CD14-positive monocyte (primary cell): ENCODE results near the gene TNIK. TPM values are rescaled to one million over a fixed set of nuclear protein-coding genes. Genes with fewer than 3 reads are reported as not detected.

ENCODE experiments used
- DNase-seq, 3 donors: peaks; one replicate each; pipeline ENCODE4 v3.0.0-alpha.2; 2011 to 2022
- H2AFZ ChIP-seq: 2 replicates; pipeline ENCODE4 v1.6.0; 2012; ENCODE audit warnings: mild to moderate bottlenecking, low read depth, low read length, inconsistent platforms; ENCODE audit not compliant: insufficient read depth, poor library complexity, severe bottlenecking
- H3K27ac ChIP-seq, 2 donors: 1 replicate in 1 of 2; 2 replicates in 1 of 2; pipeline ENCODE4 v1.5.1; 2012 to 2013; ENCODE audit warnings: low read length in 2 of 2, control low read depth in 1 of 2, inconsistent platforms in 1 of 2, low read depth in 1 of 2, mild to moderate bottlenecking in 1 of 2
- H3K27me3 ChIP-seq, 2 donors: one replicate each; pipeline versions ENCODE4 v1.6.0 to v1.6.1; 2011 to 2013; ENCODE audit warnings: low read length in 2 of 2; ENCODE audit not compliant: control insufficient read depth in 2 of 2, insufficient read depth in 2 of 2
- H3K36me3 ChIP-seq, 2 donors: replicated peaks in 1 of 2; 1 replicate in 1 of 2; 2 replicates in 1 of 2; pipeline versions ENCODE4 v1.5.1 to v1.6.1; 2012 to 2013; ENCODE audit warnings: low read length in 2 of 2, control low read depth in 1 of 2, inconsistent platforms in 1 of 2, mild to moderate bottlenecking in 1 of 2; ENCODE audit not compliant: insufficient read depth in 2 of 2, control insufficient read depth in 1 of 2
- H3K4me1 ChIP-seq, 2 donors: 1 replicate in 1 of 2; 2 replicates in 1 of 2; pipeline versions ENCODE4 v1.5.1 to v1.6.1; 2012 to 2013; ENCODE audit warnings: low read length in 2 of 2, control low read depth in 1 of 2, inconsistent platforms in 1 of 2, mild to moderate bottlenecking in 1 of 2, moderate library complexity in 1 of 2; ENCODE audit not compliant: insufficient read depth in 2 of 2, control insufficient read depth in 1 of 2
- H3K4me2 ChIP-seq: replicated peaks from 2 replicates; pipeline ENCODE3; 2012; ENCODE audit warnings: low read length, moderate library complexity, mild to moderate bottlenecking; ENCODE audit not compliant: poor library complexity, severe bottlenecking; ENCODE audit errors: extremely low read depth
- H3K4me3 ChIP-seq, 3 experiments: fragments of 200-600 bp in 1 of 3; sonication (generic) in 1 of 3; replicated peaks in 1 of 3; 1 replicate in 2 of 3; 2 replicates in 1 of 3; pipeline ENCODE4 v1.5.1; 2011 to 2013; ENCODE audit warnings: low read length in 3 of 3, mild to moderate bottlenecking in 3 of 3, control low read depth in 2 of 3, low read depth in 2 of 3, inconsistent platforms in 1 of 3, moderate library complexity in 1 of 3
- H3K79me2 ChIP-seq: 2 replicates; pipeline ENCODE4 v1.6.0; 2012; ENCODE audit warnings: mild to moderate bottlenecking, control low read depth, inconsistent platforms, low read length, moderate library complexity; ENCODE audit not compliant: insufficient read depth
- H3K9ac ChIP-seq: 2 replicates; pipeline ENCODE4 v1.6.0; 2017; ENCODE audit warnings: low read length, mild to moderate bottlenecking; ENCODE audit not compliant: insufficient read depth, poor library complexity, severe bottlenecking
- H3K9me3 ChIP-seq, 2 donors: replicated peaks in 1 of 2; 1 replicate in 1 of 2; 2 replicates in 1 of 2; pipeline versions ENCODE4 v1.5.1 to v1.6.1; 2012 to 2013; ENCODE audit warnings: low read length in 2 of 2, control low read depth in 1 of 2; ENCODE audit not compliant: control insufficient read depth in 1 of 2, insufficient read depth in 1 of 2
- H4K20me1 ChIP-seq: 2 replicates; pipeline ENCODE4 v1.6.0; 2012; ENCODE audit warnings: mild to moderate bottlenecking, low read length, control low read depth, moderate library complexity; ENCODE audit not compliant: insufficient read depth
- H3K27ac Mint-ChIP-seq, 7 donors: one replicate each; pipeline ENCODE4 v1.8.0; 2020; ENCODE audit warnings: mild to moderate bottlenecking in 7 of 7, mixed read lengths in 7 of 7, moderate library complexity in 6 of 7, inconsistent platforms in 2 of 7
- H3K27me3 Mint-ChIP-seq, 3 donors: one replicate each; pipeline ENCODE4 v1.8.0; 2021 to 2022; ENCODE audit warnings: low read depth in 3 of 3, mild to moderate bottlenecking in 3 of 3, mixed read lengths in 3 of 3, moderate library complexity in 3 of 3, inconsistent platforms in 1 of 3
- H3K36me3 Mint-ChIP-seq, 2 donors: one replicate each; pipeline ENCODE4 v1.8.0; 2020; ENCODE audit warnings: mixed read lengths in 2 of 2, inconsistent platforms in 1 of 2, mild to moderate bottlenecking in 1 of 2
- H3K4me1 Mint-ChIP-seq: one replicate; pipeline ENCODE4 v1.8.0; 2020; ENCODE audit warnings: mild to moderate bottlenecking, mixed read lengths
- H3K4me3 Mint-ChIP-seq, 2 donors: one replicate each; pipeline ENCODE4 v1.8.0; 2020; ENCODE audit warnings: mild to moderate bottlenecking in 2 of 2, mixed read lengths in 2 of 2, moderate library complexity in 1 of 2
- H3K9me3 Mint-ChIP-seq, 7 donors: one replicate each; pipeline ENCODE4 v1.8.0; 2020 to 2022; ENCODE audit warnings: mixed read lengths in 7 of 7, mild to moderate bottlenecking in 6 of 7, moderate library complexity in 6 of 7, inconsistent platforms in 2 of 7
- CTCF ChIP-seq: fragments of 200-600 bp; IDR thresholded peaks from one replicate; pipeline ENCODE4 v1.8.0; 2022; ENCODE audit warnings: antibody characterized with exemption, mild to moderate bottlenecking
- WGBS: methylation state at CpG from one replicate; pipeline ENCODE4 v1.1.5; 2013; ENCODE audit warnings: missing lambda C conversion rate; ENCODE audit not compliant: insufficient coverage; 5-methylcytosine and 5-hydroxymethylcytosine counted together
- intact Hi-C, 2 donors: fragments of 100-400 bp; cut with micrococcal nuclease; formaldehyde crosslinking; loops; one replicate each; pipeline versions ENCODE4 v1.15.0 to v1.15.1; 2023
- polyA plus RNA-seq, 3 donors: library from polyadenylated mRNA; depleted of rRNA in 1 of 3; unstranded in 2 of 3; stranded (reverse) in 1 of 3; fragments of 300-500 nt in 2 of 3; fragments of >200 nt in 1 of 3; fragmentation: Illumina TruSeq in 2 of 3; gene quantifications; 1 replicate in 2 of 3; 2 replicates in 1 of 3; pipeline ENCODE4 v1.2.3, GENCODE V29; 2012 to 2021

Gene TNIK
- polyA plus RNA-seq, 3 donors = 0.36 to 1.8 (median 0.75) TPM

GRCh38 chr3:171066206-171066605 is 394.0 kb downstream of the TNIK start:
- Histone ChIP-seq H3K36me3 (no peaks in the 10 kb centered on the region), H3K79me2 (no peaks in the 10 kb centered on the region), H3K4me3 (no peak overlapping the region), H3K27me3 (no peaks in the 10 kb centered on the region), H3K4me1 (no peaks in the 10 kb centered on the region), H3K9me3 (no peaks in the 10 kb centered on the region), H3K9ac (no peak overlapping the region), H2AFZ (no peak overlapping the region), H3K27ac (no peak overlapping the region), H3K4me2 (no peak overlapping the region), H4K20me1 (no peaks in the 10 kb centered on the region)
- WGBS = no CpG with 5 or more reads among the region's 6 CpGs
- Mint-ChIP-seq H3K4me1 (no peaks in the 10 kb centered on the region), H3K9me3 (peaks cover 0 to 8% (median 0%) of the 10 kb centered on the region in 7 donors), H3K27me3 (peaks cover 0 to 1% (median 0%) of the 10 kb centered on the region in 3 donors), H3K27ac (no peak overlapping the region), H3K4me3 (no peak overlapping the region), H3K36me3 (no peaks in the 10 kb centered on the region)
- no peak for DNase-seq
- intact Hi-C loops = no loop called here
- no peak for TF ChIP-seq CTCF

- Histone ChIP-seq H3K36me3 (no peaks in the 10 kb centered on the region), H3K9ac (no peak overlapping the region), H3K4me1 (no peaks in the 10 kb centered on the region), H2AFZ (no peak overlapping the region), H3K27ac (no peak overlapping the region), H3K79me2 (no peaks in the 10 kb centered on the region), H3K9me3 (no peaks in the 10 kb centered on the region), H3K27me3 (no peaks in the 10 kb centered on the region), H4K20me1 (no peaks in the 10 kb centered on the region), H3K4me3 (no peak overlapping the region), H3K4me2 (no peak overlapping the region)
- H3K36me3 Mint-ChIP-seq = no peaks in the 10 kb centered on the region
- H3K4me3 Mint-ChIP-seq = no peak overlapping the region
- peaks cover 0 to 8% (median 0%) of the 10 kb centered on the region in 7 donors for H3K9me3 Mint-ChIP-seq
- intact Hi-C loops = no loop called here
- 100% methylated on average over 1 of the region's 1 CpG for WGBS
- no peak overlapping the region for H3K27ac Mint-ChIP-seq
- TF ChIP-seq CTCF = no peak
- H3K4me1 Mint-ChIP-seq = no peaks in the 10 kb centered on the region
- peaks cover 0 to 1% (median 0%) of the 10 kb centered on the region in 3 donors for H3K27me3 Mint-ChIP-seq
- no peak for DNase-seq
Measured at GRCh38 chr3:171065732-171066131, 394.5 kb downstream of the TNIK start.
